NB4 (cell line): Measurements from ENCODE around the gene WDR73.

ENCODE experiments used
- CTCF ChIP-seq: IDR thresholded peaks from one replicate; pipeline ENCODE4 v1.5.1; 2012; ENCODE audit warnings: low read depth, low read length
- MAX ChIP-seq: IDR thresholded peaks from 2 replicates; pipeline ENCODE4 v1.6.1; 2011; ENCODE audit warnings: low read depth, low read length

- no peak for TF ChIP-seq MAX
- TF ChIP-seq CTCF = no peak
Measured at GRCh38 chr15:84684092-84684491, 30.0 kb upstream of the WDR73 start.
